ENCODE data around the gene SLC26A6.

- TF ChIP-seq POLR2A (IDR thresholded peaks at IDR 0.05) (no peak), CTCF (IDR thresholded peaks at IDR 0.05) (no peak)
Observed at GRCh38 chr3:48599077-48599501, 36.2 kb downstream of the SLC26A6 start.

All from Peyer's patch (tissue), 4 donors.